Body of pancreas (tissue), 4 donors: ENCODE measurements around the gene CD1B. TPM values are rescaled to one million over a fixed set of nuclear protein-coding genes. Genes with fewer than 3 reads are reported as not detected.

Experiments
- ATAC-seq: fragments of 150-250 bp; one replicate; pipeline ENCODE4 v1.9.1; 2016
- DNase-seq, 4 donors: peaks; one replicate each; pipeline ENCODE4 v3.0.0-alpha.2; 2019
- H3K27ac ChIP-seq, 4 donors: fragments of 200-600 bp; sonication (generic); 1 replicate in 3 of 4; 2 replicates in 1 of 4; pipeline versions ENCODE4 v1.5.1 to v1.6.1; 2016 to 2019; ENCODE audit warnings: mild to moderate bottlenecking in 1 of 4, mixed read lengths in 1 of 4, moderate library complexity in 1 of 4
- H3K27me3 ChIP-seq, 2 donors: fragments of 200-600 bp; sonication (generic); one replicate each; pipeline ENCODE4 v1.6.0; 2016; ENCODE audit warnings: mild to moderate bottlenecking in 1 of 2
- H3K36me3 ChIP-seq, 2 donors: fragments of 200-600 bp; sonication (generic); replicated peaks in 1 of 2; 2 replicates each; pipeline ENCODE4 v1.5.1; 2016; ENCODE audit warnings: low read depth in 2 of 2; ENCODE audit not compliant: insufficient read depth in 1 of 2
- H3K4me1 ChIP-seq: fragments of 200-600 bp; sonication (generic); one replicate; pipeline ENCODE4 v1.6.0; 2016
- H3K4me3 ChIP-seq, 2 donors: fragments of 200-600 bp; sonication (generic); 1 replicate in 1 of 2; 2 replicates in 1 of 2; pipeline ENCODE4 v1.5.1; 2016 to 2019
- H3K9me3 ChIP-seq, 3 donors: fragments of 200-600 bp; sonication (generic); 1 replicate in 2 of 3; 2 replicates in 1 of 3; pipeline ENCODE4 v1.5.1; 2016
- CTCF ChIP-seq, 7 experiments: fragments of 450-650 bp in 4 of 7; fragments of 200-600 bp in 3 of 7; sonication (generic) in 3 of 7; IDR thresholded peaks; one replicate each; pipeline ENCODE4 v1.5.1; 2016 to 2019; ENCODE audit warnings: antibody characterized with exemption in 7 of 7
- POLR2A ChIP-seq, 3 donors: fragments of 450-650 bp; IDR thresholded peaks; one replicate each; pipeline ENCODE4 v1.6.1; 2016; ENCODE audit warnings: antibody characterized with exemption in 3 of 3, mild to moderate bottlenecking in 2 of 3
- WGBS, 2 donors: methylation state at CpG; one replicate each; pipeline ENCODE4 v1.1.5; 2017; 5-methylcytosine and 5-hydroxymethylcytosine counted together
- intact Hi-C: fragments of 100-400 bp; cut with DNase I; formaldehyde crosslinking; loops from one replicate; pipeline ENCODE4 v1.15.1; 2023
- total RNA-seq, 2 donors: library from RNA; depleted of rRNA; stranded (reverse); fragments of >200 nt; gene quantifications; one replicate each; pipeline ENCODE4 v1.1.0, GENCODE V29; 2016

The CD1B gene
- total RNA-seq, 2 donors from 2014 or later: 1.0 TPM; not detected in 1

GRCh38 chr1:158329733-158330132 is 1.6 kb downstream of the CD1B start:
- TF ChIP-seq CTCF (IDR thresholded peaks at IDR 0.05) (no peak), POLR2A (IDR thresholded peaks at IDR 0.05) (no peak)
- intact Hi-C loops: no loop called here

GRCh38 chr1:158329300-158329699 is 2.0 kb downstream of the CD1B start:
- no peak overlapping the region for H3K4me3 ChIP-seq
- H3K4me1 ChIP-seq: no peaks in the 10 kb centered on the region
- no peaks in the 10 kb centered on the region for H3K36me3 ChIP-seq
- no peak overlapping the region for H3K27ac ChIP-seq
- H3K9me3 ChIP-seq: no peaks in the 10 kb centered on the region
- DNase-seq (no peak), ATAC-seq (no peak)
- intact Hi-C loops: no loop called here
- TF ChIP-seq POLR2A (IDR thresholded peaks at IDR 0.05) (no peak), CTCF (IDR thresholded peaks at IDR 0.05) (no peak)
- 68 to 69% methylated on average over 5 to 7 of the region's 7 CpGs for WGBS, 2 donors
- no peaks in the 10 kb centered on the region for H3K27me3 ChIP-seq

More at GRCh38 chr1:158329733-158330132, 1.6 kb downstream of the CD1B start:
- Histone ChIP-seq H3K27me3 (no peaks in the 10 kb centered on the region), H3K36me3 (no peaks in the 10 kb centered on the region), H3K4me3 (no peak overlapping the region), H3K27ac (no peak overlapping the region), H3K9me3 (no peaks in the 10 kb centered on the region), H3K4me1 (no peaks in the 10 kb centered on the region)
- DNase-seq (no peak), ATAC-seq (no peak)
- WGBS, 2 donors: 50 to 66% methylated on average over 3 of the region's 3 CpGs

- ATAC-seq (no peak), DNase-seq (no peak)
- H3K4me1 ChIP-seq: no peaks in the 10 kb centered on the region
- no peak overlapping the region for H3K4me3 ChIP-seq
- H3K27ac ChIP-seq: no peak overlapping the region
- WGBS, 2 donors: 55 to 60% methylated on average over 3 of the region's 3 CpGs
- intact Hi-C loops: no loop called here
- no peak for TF ChIP-seq POLR2A (IDR thresholded peaks at IDR 0.05)
- no peak for TF ChIP-seq CTCF (IDR thresholded peaks at IDR 0.05)
- no peaks in the 10 kb centered on the region for H3K36me3 ChIP-seq
- H3K27me3 ChIP-seq: no peaks in the 10 kb centered on the region
- no peaks in the 10 kb centered on the region for H3K9me3 ChIP-seq
Measured at GRCh38 chr1:158328426-158328825, 2.9 kb downstream of the CD1B start.

- Histone ChIP-seq H3K4me1 (no peaks in the 10 kb centered on the region), H3K9me3 (no peaks in the 10 kb centered on the region), H3K4me3 (no peak overlapping the region), H3K27ac (no peak overlapping the region), H3K27me3 (no peaks in the 10 kb centered on the region), H3K36me3 (no peaks in the 10 kb centered on the region)
- no peak for TF ChIP-seq CTCF (IDR thresholded peaks at IDR 0.05)
- TF ChIP-seq POLR2A (IDR thresholded peaks at IDR 0.05): no peak
- intact Hi-C loops: no loop called here
- no peak for DNase-seq
- no peak for ATAC-seq
Measured at GRCh38 chr1:158327481-158327880, 3.9 kb downstream of the CD1B start.

- intact Hi-C loops: no loop called here
- Histone ChIP-seq H3K27me3 (no peaks in the 10 kb centered on the region), H3K27ac (no peak overlapping the region), H3K4me3 (no peak overlapping the region), H3K4me1 (no peaks in the 10 kb centered on the region), H3K36me3 (no peaks in the 10 kb centered on the region), H3K9me3 (no peaks in the 10 kb centered on the region)
- 66 to 74% methylated on average over 4 of the region's 4 CpGs for WGBS, 2 donors
- DNase-seq: no peak
- TF ChIP-seq CTCF (IDR thresholded peaks at IDR 0.05): no peak
- TF ChIP-seq POLR2A (IDR thresholded peaks at IDR 0.05): no peak
- ATAC-seq: no peak
Measured at GRCh38 chr1:158324395-158324794, 6.9 kb downstream of the CD1B start.
